ENCODE results near the gene MSL3. TPM values are rescaled to one million over a fixed set of nuclear protein-coding genes. Genes with fewer than 3 reads are reported as not detected.

Gene MSL3
- polyA plus RNA-seq, 1 donor from 2014 or later, result 37.2 TPM

GRCh38 chrX:11781133-11781532, 23.1 kb downstream of the MSL3 start:
- TF ChIP-seq REST (IDR thresholded peaks at IDR 0.05; ENCODE audit: borderline replicate concordance) (no peak), SMC3 (conservative IDR thresholded peaks at IDR 0.05; ENCODE audit: poor library complexity) (no peak), MXI1 (conservative IDR thresholded peaks at IDR 0.05; ENCODE audit: poor library complexity, severe bottlenecking) (no peak), TAF1 (IDR thresholded peaks at IDR 0.05; ENCODE audit: low read depth) (no peak), CTCF (IDR thresholded peaks at IDR 0.05; ENCODE audit: poor library complexity, severe bottlenecking) (no peak), RAD21 (conservative IDR thresholded peaks at IDR 0.05) (no peak), EP300 (conservative IDR thresholded peaks at IDR 0.05; ENCODE audit: poor library complexity, severe bottlenecking) (no peak), EZH2 (IDR thresholded peaks at IDR 0.05; ENCODE audit: borderline replicate concordance, insufficient read depth, low read length, poor library complexity, severe bottlenecking) (no peak), POLR2AphosphoS5 (IDR thresholded peaks at IDR 0.05) (no peak)
- Histone ChIP-seq H3K36me3 (ENCODE audit: insufficient read depth, low read length) (no peaks in the 10 kb centered on the region), H3K9me3 (ENCODE audit: low read length) (no peaks in the 10 kb centered on the region), H3K9ac (ENCODE audit: low read length) (no peak overlapping the region), H3K79me2 (replicated peaks; ENCODE audit: insufficient read depth, low read length) (no peaks in the 10 kb centered on the region), H4K20me1 (ENCODE audit: insufficient read depth) (no peaks in the 10 kb centered on the region), H3K4me3 (ENCODE audit: low read length) (no peak overlapping the region), H3F3A (ENCODE audit: insufficient read depth, low read length, poor library complexity, severe bottlenecking) (no peaks in the 10 kb centered on the region), H2AFZ (ENCODE audit: low read depth, low read length) (no peak overlapping the region), H3K9me2 (ENCODE audit: insufficient read depth, low read length) (no peaks in the 10 kb centered on the region), H3K4me2 (ENCODE audit: low read length) (no peak overlapping the region), H3K27me3 (ENCODE audit: insufficient read depth, low read depth, low read length) (no peaks in the 10 kb centered on the region), H3K27ac (ENCODE audit: low read length) (no peak overlapping the region)

GRCh38 chrX:11781734-11782370, 23.8 kb downstream of the MSL3 start:
- Histone ChIP-seq H2AFZ (ENCODE audit: low read depth, low read length) (no peak overlapping the region), H4K20me1 (ENCODE audit: insufficient read depth) (no peaks in the 10 kb centered on the region), H3F3A (ENCODE audit: insufficient read depth, low read length, poor library complexity, severe bottlenecking) (no peaks in the 10 kb centered on the region), H3K4me2 (ENCODE audit: low read length) (no peak overlapping the region), H3K9me2 (ENCODE audit: insufficient read depth, low read length) (no peaks in the 10 kb centered on the region), H3K79me2 (replicated peaks; ENCODE audit: insufficient read depth, low read length) (no peaks in the 10 kb centered on the region), H3K4me3 (ENCODE audit: low read length) (no peak overlapping the region), H3K36me3 (ENCODE audit: insufficient read depth, low read length) (no peaks in the 10 kb centered on the region), H3K9ac (ENCODE audit: low read length) (no peak overlapping the region), H3K27ac (ENCODE audit: low read length) (no peak overlapping the region), H3K9me3 (ENCODE audit: low read length) (no peaks in the 10 kb centered on the region), H3K27me3 (ENCODE audit: insufficient read depth, low read depth, low read length) (no peaks in the 10 kb centered on the region)
- TF ChIP-seq SMC3 (conservative IDR thresholded peaks at IDR 0.05; ENCODE audit: poor library complexity), result no peak
- TF ChIP-seq TAF1 (IDR thresholded peaks at IDR 0.05; ENCODE audit: low read depth), result no peak
- no peak for TF ChIP-seq EP300 (conservative IDR thresholded peaks at IDR 0.05; ENCODE audit: poor library complexity, severe bottlenecking)
- TF ChIP-seq MXI1 (conservative IDR thresholded peaks at IDR 0.05; ENCODE audit: poor library complexity, severe bottlenecking), result no peak
- TF ChIP-seq REST (IDR thresholded peaks at IDR 0.05; ENCODE audit: borderline replicate concordance), result no peak
- TF ChIP-seq RAD21 (conservative IDR thresholded peaks at IDR 0.05), result no peak

Measured in neural cell (in vitro differentiated cells).